Retinal pigment epithelial cell (primary cell): ENCODE measurements around the gene FAM114A2.

Experiments used
- DNase-seq: peaks from one replicate; pipeline ENCODE4 v3.0.0-alpha.2; 2010; ENCODE audit warnings: low read depth
- H3K4me3 ChIP-seq: 2 replicates; pipeline ENCODE4 v1.5.1; 2011; ENCODE audit warnings: mild to moderate bottlenecking, low read length, control low read depth, moderate library complexity
- TF ChIP-seq, protein P1 (sequence below): conservative IDR thresholded peaks from 2 replicates; pipeline ENCODE4 v1.5.1; 2011; ENCODE audit warnings: low read depth, low read length, control low read depth, inconsistent platforms

The FAM114A2 gene

DNA sequence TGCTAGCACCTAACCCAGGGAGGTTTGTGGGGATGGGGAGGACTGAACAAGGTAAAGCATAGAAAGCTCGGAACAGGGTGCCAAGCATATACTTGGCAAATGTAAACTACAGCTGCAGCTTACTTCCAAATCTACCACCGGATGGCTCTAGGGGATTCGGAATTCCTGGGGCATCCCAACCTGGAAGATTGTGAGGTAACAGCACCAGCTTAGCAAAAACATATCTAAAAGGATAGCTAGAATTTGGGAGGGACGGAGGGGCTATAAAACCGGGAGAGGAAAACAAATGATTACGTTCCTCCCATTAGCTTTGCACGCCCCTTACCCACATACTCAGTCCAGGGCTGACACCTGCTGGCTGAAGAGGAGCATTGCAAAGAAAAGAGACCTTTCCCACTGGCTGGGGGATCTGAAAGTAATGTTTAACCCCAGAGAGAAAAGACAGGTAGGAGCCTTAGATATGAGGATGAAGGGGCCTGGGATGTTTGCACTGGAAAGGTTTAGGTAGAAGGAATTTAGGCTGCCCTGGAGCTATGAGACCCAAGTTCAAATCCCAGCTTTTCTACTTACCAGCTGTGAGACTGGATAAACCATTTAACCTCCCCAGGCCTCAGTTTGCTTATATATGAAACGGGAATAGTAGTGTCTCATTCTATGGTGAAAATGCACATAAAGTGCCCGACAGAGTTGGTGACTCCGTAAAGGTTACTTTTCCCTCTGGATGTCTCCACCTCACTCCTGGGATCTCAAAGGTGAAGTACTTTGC is 73.6 kb downstream of the FAM114A2 start:
- peak overlapping the region; percentile 28 for H3K4me3 ChIP-seq
- DNase-seq: no peak

DNA sequence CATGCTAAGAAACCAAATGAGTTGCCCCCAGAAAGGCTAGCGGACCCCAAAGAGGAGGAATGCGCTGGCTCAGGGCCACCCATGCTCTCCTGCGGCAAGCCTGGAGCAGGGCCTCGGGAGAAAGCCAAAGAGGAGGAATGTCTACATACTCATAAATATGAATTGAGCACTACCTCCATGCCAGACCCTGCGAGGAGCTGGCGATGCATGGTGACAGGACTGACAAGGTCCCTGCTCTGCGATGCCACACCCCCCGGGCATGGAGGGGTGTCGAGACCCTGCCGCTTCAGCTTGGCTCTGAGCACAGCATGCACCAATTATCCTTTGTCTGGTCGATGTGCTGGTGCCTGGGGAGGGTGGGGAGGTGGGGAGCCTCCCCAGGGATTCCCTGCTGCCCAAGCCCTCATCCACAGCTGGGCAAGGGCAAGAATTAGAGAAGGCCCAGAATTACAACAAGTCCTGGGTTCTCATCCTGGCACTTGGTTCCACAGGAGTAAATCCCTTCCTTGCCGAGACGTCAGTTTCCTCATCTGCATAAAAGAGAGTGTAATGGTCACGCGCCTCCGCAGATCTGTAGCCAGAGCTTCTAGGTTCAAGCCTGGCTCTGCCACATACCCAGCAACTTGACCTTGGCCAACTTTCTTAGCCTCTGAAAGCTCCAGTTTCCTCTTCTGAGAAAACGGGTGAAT is 74.4 kb downstream of the FAM114A2 start:
- no peak overlapping the region for H3K4me3 ChIP-seq
- DNase-seq: no peak
- TF ChIP-seq, protein P1, sequence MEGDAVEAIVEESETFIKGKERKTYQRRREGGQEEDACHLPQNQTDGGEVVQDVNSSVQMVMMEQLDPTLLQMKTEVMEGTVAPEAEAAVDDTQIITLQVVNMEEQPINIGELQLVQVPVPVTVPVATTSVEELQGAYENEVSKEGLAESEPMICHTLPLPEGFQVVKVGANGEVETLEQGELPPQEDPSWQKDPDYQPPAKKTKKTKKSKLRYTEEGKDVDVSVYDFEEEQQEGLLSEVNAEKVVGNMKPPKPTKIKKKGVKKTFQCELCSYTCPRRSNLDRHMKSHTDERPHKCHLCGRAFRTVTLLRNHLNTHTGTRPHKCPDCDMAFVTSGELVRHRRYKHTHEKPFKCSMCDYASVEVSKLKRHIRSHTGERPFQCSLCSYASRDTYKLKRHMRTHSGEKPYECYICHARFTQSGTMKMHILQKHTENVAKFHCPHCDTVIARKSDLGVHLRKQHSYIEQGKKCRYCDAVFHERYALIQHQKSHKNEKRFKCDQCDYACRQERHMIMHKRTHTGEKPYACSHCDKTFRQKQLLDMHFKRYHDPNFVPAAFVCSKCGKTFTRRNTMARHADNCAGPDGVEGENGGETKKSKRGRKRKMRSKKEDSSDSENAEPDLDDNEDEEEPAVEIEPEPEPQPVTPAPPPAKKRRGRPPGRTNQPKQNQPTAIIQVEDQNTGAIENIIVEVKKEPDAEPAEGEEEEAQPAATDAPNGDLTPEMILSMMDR: no peak

More for the DNA sequence above, 73.6 kb downstream of the FAM114A2 start:
- TF ChIP-seq, protein P1: peak; percentile 94

DNA sequence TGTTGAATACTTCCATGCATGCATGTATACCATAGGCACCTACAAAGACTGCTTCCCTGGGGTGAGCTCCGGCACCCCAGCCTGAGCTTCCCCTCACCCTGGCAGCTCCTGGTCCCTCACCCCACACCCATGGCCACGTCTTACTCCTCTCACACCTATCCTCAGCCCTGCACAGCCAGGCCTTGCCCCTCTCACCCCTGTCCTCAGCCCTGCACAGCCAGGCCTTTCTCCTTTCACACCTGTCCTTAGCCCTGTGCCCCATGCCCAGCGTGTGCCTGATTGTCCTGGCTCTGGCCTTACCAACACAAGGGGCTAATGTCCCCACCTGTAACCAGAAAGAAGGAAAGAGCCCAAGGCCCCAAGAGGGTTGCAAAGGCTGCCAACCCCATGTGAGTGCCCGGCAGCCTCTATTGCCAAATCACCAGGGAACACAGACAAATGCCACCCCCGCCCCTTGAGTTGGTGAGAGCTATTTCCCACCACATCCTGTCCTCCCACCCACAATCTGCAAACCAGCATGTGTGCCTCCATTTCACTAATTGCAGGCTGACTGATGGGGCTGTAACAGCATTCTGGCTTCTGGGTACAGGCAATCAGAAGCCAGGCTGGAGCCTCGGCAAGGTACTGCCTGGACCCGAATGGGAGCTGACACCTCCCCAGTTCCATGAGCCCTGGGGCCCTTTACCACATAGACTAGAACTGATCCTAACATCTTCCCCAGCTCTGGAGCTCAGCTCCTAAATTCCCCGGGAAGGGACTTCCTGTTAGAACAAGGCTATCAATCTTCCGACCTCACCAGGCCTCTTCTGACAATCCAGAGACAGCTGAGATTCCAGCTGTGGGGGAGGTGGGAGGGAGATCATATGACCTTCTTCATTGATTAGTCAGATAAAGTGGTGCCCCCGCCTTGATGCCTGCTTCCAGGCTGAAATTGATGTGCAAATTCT is 78.2 kb downstream of the FAM114A2 start:
- TF ChIP-seq, protein P1: no peak
- DNase-seq: no peak
- no peak overlapping the region for H3K4me3 ChIP-seq

DNA sequence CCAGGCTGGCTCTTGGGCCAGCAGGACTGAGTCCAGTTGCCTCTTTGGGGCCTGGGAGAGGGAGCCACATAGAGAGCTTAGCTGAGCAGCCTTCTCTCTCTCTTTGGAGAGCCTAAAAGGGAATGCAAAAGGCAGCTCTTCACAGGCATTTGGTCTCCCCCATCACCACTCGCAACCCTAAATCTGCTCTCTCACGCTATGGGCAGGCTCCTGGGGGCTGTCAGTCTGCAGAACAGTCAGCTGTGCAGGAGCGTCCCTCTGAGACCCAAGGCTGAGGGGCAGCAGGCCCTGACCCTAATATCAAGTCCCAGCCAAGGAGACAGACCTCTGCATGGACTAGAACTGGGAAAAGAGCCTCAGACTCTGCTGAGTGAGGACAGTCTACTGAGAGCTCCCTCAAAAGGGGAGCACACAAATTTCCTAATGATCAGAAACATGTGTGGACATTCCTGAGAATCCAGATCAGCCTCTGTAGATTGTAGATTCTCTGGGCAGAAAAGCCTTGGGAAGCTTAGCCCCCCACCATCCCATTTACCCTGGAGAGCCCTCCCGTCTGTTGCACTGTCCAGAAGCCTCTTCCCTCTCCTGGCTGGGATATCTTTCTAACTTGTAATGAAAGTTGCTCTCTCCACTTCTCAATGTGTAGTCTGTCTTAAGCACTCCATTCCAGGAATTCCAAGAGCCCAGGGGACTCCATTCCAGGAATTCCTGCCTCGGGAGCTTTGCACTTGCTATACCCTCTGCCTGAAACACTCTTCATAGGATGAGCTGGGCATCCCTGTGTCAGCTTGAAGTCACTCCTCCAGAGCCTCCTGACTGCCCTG is 79.4 kb downstream of the FAM114A2 start:
- H3K4me3 ChIP-seq: no peak overlapping the region
- no peak for DNase-seq
- TF ChIP-seq, protein P1: no peak

GRCh38 chr5:153957205-153957604 is 81.5 kb downstream of the FAM114A2 start:
- no peak for DNase-seq
- TF ChIP-seq, protein P1: no peak
- no peak overlapping the region for H3K4me3 ChIP-seq

- no peak overlapping the region for H3K4me3 ChIP-seq
- no peak for DNase-seq
- TF ChIP-seq, protein P1: no peak
These were observed 85.3 kb downstream of the FAM114A2 start for GRCh38 chr5:153953411-153953810.
